Choroid plexus epithelial cell (primary cell): ENCODE results near the gene OXER1.

ENCODE experiments used
- DNase-seq: peaks from one replicate; pipeline ENCODE4 v3.0.0-alpha.2; 2010; ENCODE audit warnings: low read depth
- H3K4me3 ChIP-seq: 2 replicates; pipeline ENCODE4 v1.5.1; 2011; ENCODE audit warnings: low read depth, mild to moderate bottlenecking, control low read depth, low read length, moderate library complexity
- CTCF ChIP-seq: conservative IDR thresholded peaks from 2 replicates; pipeline ENCODE4 v1.5.1; 2011; ENCODE audit warnings: low read depth, mild to moderate bottlenecking, control low read depth, inconsistent platforms, low read length, moderate library complexity

The OXER1 gene

GRCh38 chr2:42756966-42757513 lies 6.9 kb downstream of the OXER1 start:
- TF ChIP-seq CTCF = no peak
- DNase-seq = no peak
- no peak overlapping the region for H3K4me3 ChIP-seq

GRCh38 chr2:42756150-42756775 lies 7.7 kb downstream of the OXER1 start:
- no peak for TF ChIP-seq CTCF
- no peak for DNase-seq
- H3K4me3 ChIP-seq = no peak overlapping the region

- DNase-seq = no peak
- no peak overlapping the region for H3K4me3 ChIP-seq
- no peak for TF ChIP-seq CTCF
Observed at GRCh38 chr2:42755191-42755880, 8.6 kb downstream of the OXER1 start.

GRCh38 chr2:42754776-42755140 lies 9.2 kb downstream of the OXER1 start:
- no peak for TF ChIP-seq CTCF
- no peak overlapping the region for H3K4me3 ChIP-seq
- DNase-seq = no peak

GRCh38 chr2:42754021-42754775 lies 9.7 kb downstream of the OXER1 start:
- H3K4me3 ChIP-seq = no peak overlapping the region
- TF ChIP-seq CTCF = no peak
- DNase-seq = peak; percentile 29

GRCh38 chr2:42752816-42753813 lies 10.8 kb downstream of the OXER1 start:
- H3K4me3 ChIP-seq = no peak overlapping the region
- no peak for TF ChIP-seq CTCF
- DNase-seq = no peak
